ENCODE results near the gene GNPDA1.
A peak's percentile ranks its signal among the peaks of the same experiment; 100 is the strongest.

The GNPDA1 gene

GRCh38 chr5:141992349-141992963 is 20.4 kb downstream of the GNPDA1 start:
- 38% methylated on average over 1 of the region's 2 CpGs; no CpG with 5 or more reads in 1 of the 2 experiments for WGBS, 2 experiments

GRCh38 chr5:141989720-141990119 is 23.1 kb downstream of the GNPDA1 start:
- 0% methylated on average over 1 of the region's 1 CpG; no CpG with 5 or more reads in 1 of the 2 experiments for WGBS, 2 experiments
- H3K36me3 ChIP-seq (ENCODE audit: control insufficient read depth, insufficient read depth, low read length) = peaks cover 27% of the 10 kb centered on the region
- H3K27me3 ChIP-seq (ENCODE audit: control insufficient read depth, insufficient read depth, low read length, poor library complexity, severe bottlenecking) = no peaks in the 10 kb centered on the region

More at GRCh38 chr5:141992349-141992963, 20.4 kb downstream of the GNPDA1 start:
- H3K36me3 ChIP-seq (ENCODE audit: control insufficient read depth, insufficient read depth, low read length) = peaks cover 9% of the 10 kb centered on the region
- H3K4me1 ChIP-seq (ENCODE audit: control insufficient read depth, insufficient read depth, low read length) = no peaks in the 10 kb centered on the region
- H3K4me3 ChIP-seq (ENCODE audit: insufficient read depth, low read depth, low read length) = no peak overlapping the region
- no peaks in the 10 kb centered on the region for H3K9me3 ChIP-seq (ENCODE audit: control insufficient read depth, low read length)
- H3K27ac ChIP-seq (ENCODE audit: insufficient read depth, low read depth, low read length, poor library complexity, severe bottlenecking) = no peak overlapping the region
- H3K27me3 ChIP-seq (ENCODE audit: control insufficient read depth, insufficient read depth, low read length, poor library complexity, severe bottlenecking) = no peaks in the 10 kb centered on the region

GRCh38 chr5:141986072-141986471 is 26.8 kb downstream of the GNPDA1 start:
- H3K4me1 ChIP-seq (ENCODE audit: control insufficient read depth, insufficient read depth, low read length) = no peaks in the 10 kb centered on the region
- peaks cover 34% of the 10 kb centered on the region for H3K36me3 ChIP-seq (ENCODE audit: control insufficient read depth, insufficient read depth, low read length)
- H3K27me3 ChIP-seq (ENCODE audit: control insufficient read depth, insufficient read depth, low read length, poor library complexity, severe bottlenecking) = no peaks in the 10 kb centered on the region
- H3K4me3 ChIP-seq (ENCODE audit: insufficient read depth, low read depth, low read length) = no peak overlapping the region
- no peak overlapping the region for H3K27ac ChIP-seq (ENCODE audit: insufficient read depth, low read depth, low read length, poor library complexity, severe bottlenecking)
- no peaks in the 10 kb centered on the region for H3K9me3 ChIP-seq (ENCODE audit: control insufficient read depth, low read length)

More at GRCh38 chr5:141989720-141990119, 23.1 kb downstream of the GNPDA1 start:
- H3K4me1 ChIP-seq (ENCODE audit: control insufficient read depth, insufficient read depth, low read length) = no peaks in the 10 kb centered on the region
- no peaks in the 10 kb centered on the region for H3K9me3 ChIP-seq (ENCODE audit: control insufficient read depth, low read length)
- no peak overlapping the region for H3K4me3 ChIP-seq (ENCODE audit: insufficient read depth, low read depth, low read length)
- H3K27ac ChIP-seq (ENCODE audit: insufficient read depth, low read depth, low read length, poor library complexity, severe bottlenecking) = no peak overlapping the region

- H3K9me3 ChIP-seq (ENCODE audit: control insufficient read depth, low read length) = no peaks in the 10 kb centered on the region
- H3K27ac ChIP-seq (ENCODE audit: insufficient read depth, low read depth, low read length, poor library complexity, severe bottlenecking) = no peak overlapping the region
- H3K36me3 ChIP-seq (ENCODE audit: control insufficient read depth, insufficient read depth, low read length) = peaks cover 49% of the 10 kb centered on the region
- WGBS, 2 experiments = 48 to 53% methylated on average over 2 of the region's 2 CpGs
- no peaks in the 10 kb centered on the region for H3K27me3 ChIP-seq (ENCODE audit: control insufficient read depth, insufficient read depth, low read length, poor library complexity, severe bottlenecking)
- no peaks in the 10 kb centered on the region for H3K4me1 ChIP-seq (ENCODE audit: control insufficient read depth, insufficient read depth, low read length)
- H3K4me3 ChIP-seq (ENCODE audit: insufficient read depth, low read depth, low read length) = no peak overlapping the region
Measured at GRCh38 chr5:141982626-141983025, 30.2 kb downstream of the GNPDA1 start.

- Histone ChIP-seq H3K36me3 (ENCODE audit: control insufficient read depth, insufficient read depth, low read length) (peaks cover 32% of the 10 kb centered on the region), H3K4me1 (ENCODE audit: control insufficient read depth, insufficient read depth, low read length) (no peaks in the 10 kb centered on the region), H3K9me3 (ENCODE audit: control insufficient read depth, low read length) (no peaks in the 10 kb centered on the region), H3K4me3 (ENCODE audit: insufficient read depth, low read depth, low read length) (no peak overlapping the region), H3K27ac (ENCODE audit: insufficient read depth, low read depth, low read length, poor library complexity, severe bottlenecking) (no peak overlapping the region), H3K27me3 (ENCODE audit: control insufficient read depth, insufficient read depth, low read length, poor library complexity, severe bottlenecking) (no peaks in the 10 kb centered on the region)
Measured at GRCh38 chr5:141978389-141978788, 34.4 kb downstream of the GNPDA1 start.

- WGBS, 2 experiments = 89 to 99% methylated on average over 6 of the region's 6 CpGs
- H3K27ac ChIP-seq (ENCODE audit: insufficient read depth, low read depth, low read length, poor library complexity, severe bottlenecking) = no peak overlapping the region
- no peaks in the 10 kb centered on the region for H3K27me3 ChIP-seq (ENCODE audit: control insufficient read depth, insufficient read depth, low read length, poor library complexity, severe bottlenecking)
- peaks cover 23% of the 10 kb centered on the region for H3K36me3 ChIP-seq (ENCODE audit: control insufficient read depth, insufficient read depth, low read length)
- no peak overlapping the region for H3K4me3 ChIP-seq (ENCODE audit: insufficient read depth, low read depth, low read length)
- H3K9me3 ChIP-seq (ENCODE audit: control insufficient read depth, low read length) = no peaks in the 10 kb centered on the region
- H3K4me1 ChIP-seq (ENCODE audit: control insufficient read depth, insufficient read depth, low read length) = no peaks in the 10 kb centered on the region
Measured at GRCh38 chr5:141976176-141976575, 36.7 kb downstream of the GNPDA1 start.

- peaks cover 3% of the 10 kb centered on the region for H3K4me1 ChIP-seq (ENCODE audit: control insufficient read depth, insufficient read depth, low read length)
- H3K4me3 ChIP-seq (ENCODE audit: insufficient read depth, low read depth, low read length) = no peak overlapping the region
- WGBS, 2 experiments = no CpG with 5 or more reads among the region's 1 CpG
- no peaks in the 10 kb centered on the region for H3K27me3 ChIP-seq (ENCODE audit: control insufficient read depth, insufficient read depth, low read length, poor library complexity, severe bottlenecking)
- H3K27ac ChIP-seq (ENCODE audit: insufficient read depth, low read depth, low read length, poor library complexity, severe bottlenecking) = no peak overlapping the region
- no peaks in the 10 kb centered on the region for H3K9me3 ChIP-seq (ENCODE audit: control insufficient read depth, low read length)
- peaks cover 14% of the 10 kb centered on the region for H3K36me3 ChIP-seq (ENCODE audit: control insufficient read depth, insufficient read depth, low read length)
Measured at GRCh38 chr5:141973871-141974595, 38.8 kb downstream of the GNPDA1 start.

- no peak overlapping the region for H3K27ac ChIP-seq (ENCODE audit: insufficient read depth, low read depth, low read length, poor library complexity, severe bottlenecking)
- H3K9me3 ChIP-seq (ENCODE audit: control insufficient read depth, low read length) = no peaks in the 10 kb centered on the region
- H3K4me3 ChIP-seq (ENCODE audit: insufficient read depth, low read depth, low read length) = peak overlapping the region; percentile 84
- peaks cover 3% of the 10 kb centered on the region for H3K4me1 ChIP-seq (ENCODE audit: control insufficient read depth, insufficient read depth, low read length)
- peaks cover 8% of the 10 kb centered on the region for H3K36me3 ChIP-seq (ENCODE audit: control insufficient read depth, insufficient read depth, low read length)
- no peaks in the 10 kb centered on the region for H3K27me3 ChIP-seq (ENCODE audit: control insufficient read depth, insufficient read depth, low read length, poor library complexity, severe bottlenecking)
- no CpG with 5 or more reads among the region's 2 CpGs for WGBS, 2 experiments
Measured at GRCh38 chr5:141969783-141970771, 42.8 kb downstream of the GNPDA1 start.

- H3K4me3 ChIP-seq (ENCODE audit: insufficient read depth, low read depth, low read length) = peak within 1 kb of the TSS; percentile 84
- no peaks in the 10 kb centered on the region for H3K27me3 ChIP-seq (ENCODE audit: control insufficient read depth, insufficient read depth, low read length, poor library complexity, severe bottlenecking)
- peaks cover 3% of the 10 kb centered on the region for H3K4me1 ChIP-seq (ENCODE audit: control insufficient read depth, insufficient read depth, low read length)
- 1% methylated on average over 63 of the region's 63 CpGs for WGBS, 2 experiments
- H3K27ac ChIP-seq (ENCODE audit: insufficient read depth, low read depth, low read length, poor library complexity, severe bottlenecking) = peak within 1 kb of the TSS; percentile 72
- H3K36me3 ChIP-seq (ENCODE audit: control insufficient read depth, insufficient read depth, low read length) = peaks cover 7% of the 10 kb centered on the region
- H3K9me3 ChIP-seq (ENCODE audit: control insufficient read depth, low read length) = no peaks in the 10 kb centered on the region
Measured at GRCh38 chr5:141968914-141969608, 43.8 kb downstream of the GNPDA1 start, which contains the start of gene RNF14. Gene RNF14 (plus strand): TSS chr5:141969105. CDS start chr5:141973589, 4,484 bp downstream.
